Omental fat pad (tissue), 4 donors: ENCODE data around the gene DCBLD2. TPM values are rescaled to one million over a fixed set of nuclear protein-coding genes. Genes with fewer than 3 reads are reported as not detected.

Source experiments
- ATAC-seq: fragments of 150-250 bp; one replicate; pipeline ENCODE4 v1.9.1; 2016; ENCODE audit warnings: mild to moderate bottlenecking, moderate library complexity; ENCODE audit not compliant: low FRiP score
- DNase-seq: peaks from one replicate; pipeline ENCODE4 v3.0.0-alpha.2; 2019; ENCODE audit warnings: low spot score
- CTCF ChIP-seq, 3 donors: fragments of 450-650 bp; IDR thresholded peaks; one replicate each; pipeline ENCODE4 v1.5.1; 2016 to 2017; ENCODE audit warnings: antibody characterized with exemption in 3 of 3, mild to moderate bottlenecking in 3 of 3, moderate library complexity in 2 of 3
- total RNA-seq, 4 donors: library from RNA; depleted of rRNA; stranded (reverse); fragments of >200 nt; gene quantifications; one replicate each; pipeline ENCODE4 v1.1.0, GENCODE V29; 2016

Gene DCBLD2
- total RNA-seq, 4 donors from 2014 or later = 25.5 to 40.1 (median 33.0) TPM

- no peak for ATAC-seq
- no peak for TF ChIP-seq CTCF (IDR thresholded peaks at IDR 0.05)
- no peak for DNase-seq
These were observed 95.0 kb downstream of the DCBLD2 start for GRCh38 chr3:98806521-98806920.

- no peak for ATAC-seq
- no peak for TF ChIP-seq CTCF (IDR thresholded peaks at IDR 0.05)
- DNase-seq = no peak
These were observed 95.9 kb downstream of the DCBLD2 start for GRCh38 chr3:98805571-98805970.

GRCh38 chr3:98801043-98801747, 100.3 kb downstream of the DCBLD2 start:
- DNase-seq (no peak), ATAC-seq (no peak)
- no peak for TF ChIP-seq CTCF (IDR thresholded peaks at IDR 0.05)

GRCh38 chr3:98800401-98800800, 101.1 kb downstream of the DCBLD2 start:
- no peak for TF ChIP-seq CTCF (IDR thresholded peaks at IDR 0.05)
- ATAC-seq (no peak), DNase-seq (no peak)

- no peak for TF ChIP-seq CTCF (IDR thresholded peaks at IDR 0.05)
- no peak for ATAC-seq
These were observed 102.0 kb downstream of the DCBLD2 start for GRCh38 chr3:98799479-98799878.

GRCh38 chr3:98798820-98799219, 102.7 kb downstream of the DCBLD2 start:
- no peak for ATAC-seq
- TF ChIP-seq CTCF (IDR thresholded peaks at IDR 0.05) = no peak
- no peak for DNase-seq

More at GRCh38 chr3:98799479-98799878, 102.0 kb downstream of the DCBLD2 start:
- DNase-seq = no peak

GRCh38 chr3:98797905-98798304, 103.6 kb downstream of the DCBLD2 start:
- TF ChIP-seq CTCF (IDR thresholded peaks at IDR 0.05) = no peak
- DNase-seq (no peak), ATAC-seq (no peak)
